ENCODE results near the gene CCM2. TPM values are rescaled to one million over a fixed set of nuclear protein-coding genes. Genes with fewer than 3 reads are reported as not detected.

The CCM2 gene
- total and polyA plus RNA-seq, 2 experiments from 2014 or later = 24.9 to 40.1 TPM

DNA sequence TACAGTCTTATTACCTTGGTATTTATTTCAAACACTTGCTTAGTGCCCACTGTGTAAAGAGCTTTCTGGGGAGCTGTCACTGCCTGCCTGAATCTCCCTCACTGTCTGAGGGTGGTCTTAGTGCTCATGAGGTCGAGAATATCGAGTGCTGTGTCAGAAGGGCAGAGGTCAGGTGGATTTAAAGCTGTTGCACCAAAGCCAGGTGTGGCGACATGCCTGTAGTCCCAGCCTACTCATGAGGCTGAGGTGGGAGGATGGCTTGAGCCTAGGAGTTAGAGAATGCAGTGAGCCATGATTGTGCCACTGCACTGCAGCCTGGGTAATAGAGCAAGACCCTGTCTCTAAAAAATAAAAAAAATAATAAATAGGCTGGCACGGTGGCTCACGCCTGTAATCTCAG is 20.9 kb downstream of the CCM2 start:
- no peak overlapping the region for H3K4me3 Mint-ChIP-seq
- no peak overlapping the region for H3K4me2 ChIP-seq
- H3K4me3 ChIP-seq = no peak overlapping the region
- no peaks in the 10 kb centered on the region for H3K27me3 ChIP-seq (ENCODE audit: insufficient read depth)
- H3F3A ChIP-seq (replicated peaks; ENCODE audit: low read depth) = no peaks in the 10 kb centered on the region
- DNase-seq (ENCODE audit: low spot score) (no peak), ATAC-seq (no peak)
- H3K27me3 Mint-ChIP-seq (ENCODE audit: insufficient read depth, low read depth, poor library complexity) = peaks cover 2% of the 10 kb centered on the region
- peaks cover 14% of the 10 kb centered on the region; the same call in 1 of the 2 replicates for H4K20me1 ChIP-seq (replicated peaks; ENCODE audit: insufficient read depth)
- H3K79me2 ChIP-seq (replicated peaks; ENCODE audit: insufficient read depth) = peaks cover 33% of the 10 kb centered on the region
- no peaks in the 10 kb centered on the region for H3K4me1 ChIP-seq (ENCODE audit: insufficient read depth)
- H3K9me3 Mint-ChIP-seq = peaks cover 17% of the 10 kb centered on the region
- no peak overlapping the region for H3K27ac Mint-ChIP-seq
- no peak overlapping the region for H2AFZ ChIP-seq
- H3K27ac ChIP-seq (ENCODE audit: low read depth) = no peak overlapping the region
- no peaks in the 10 kb centered on the region for H3K36me3 ChIP-seq (ENCODE audit: insufficient read depth)
- peaks cover 17% of the 10 kb centered on the region for H3K36me3 Mint-ChIP-seq (ENCODE audit: low read depth)
- TF ChIP-seq ZNF114 (CRISPR knock-in tag; IDR thresholded peaks at IDR 0.05) (no peak), EZH2 (IDR thresholded peaks at IDR 0.05; ENCODE audit: low read depth, unreplicated experiment) (no peak), CREB1 (CRISPR knock-in tag; IDR thresholded peaks at IDR 0.05; ENCODE audit: low read depth) (no peak), ZNF331 (CRISPR knock-in tag; IDR thresholded peaks at IDR 0.05; ENCODE audit: low read depth) (no peak), POLR2AphosphoS5 (IDR thresholded peaks at IDR 0.05; ENCODE audit: low read depth) (no peak), JUNB (IDR thresholded peaks at IDR 0.05; ENCODE audit: unreplicated experiment) (no peak), NANOG (IDR thresholded peaks at IDR 0.05; ENCODE audit: borderline replicate concordance) (no peak), EZH2phosphoT487 (IDR thresholded peaks at IDR 0.05; ENCODE audit: unreplicated experiment) (no peak), STAT1 (IDR thresholded peaks at IDR 0.05; ENCODE audit: unreplicated experiment) (no peak)
- TF ChIP-seq, protein P1, sequence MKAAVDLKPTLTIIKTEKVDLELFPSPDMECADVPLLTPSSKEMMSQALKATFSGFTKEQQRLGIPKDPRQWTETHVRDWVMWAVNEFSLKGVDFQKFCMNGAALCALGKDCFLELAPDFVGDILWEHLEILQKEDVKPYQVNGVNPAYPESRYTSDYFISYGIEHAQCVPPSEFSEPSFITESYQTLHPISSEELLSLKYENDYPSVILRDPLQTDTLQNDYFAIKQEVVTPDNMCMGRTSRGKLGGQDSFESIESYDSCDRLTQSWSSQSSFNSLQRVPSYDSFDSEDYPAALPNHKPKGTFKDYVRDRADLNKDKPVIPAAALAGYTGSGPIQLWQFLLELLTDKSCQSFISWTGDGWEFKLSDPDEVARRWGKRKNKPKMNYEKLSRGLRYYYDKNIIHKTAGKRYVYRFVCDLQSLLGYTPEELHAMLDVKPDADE (IDR thresholded peaks at IDR 0.05) = no peak
- TF ChIP-seq, protein P2, sequence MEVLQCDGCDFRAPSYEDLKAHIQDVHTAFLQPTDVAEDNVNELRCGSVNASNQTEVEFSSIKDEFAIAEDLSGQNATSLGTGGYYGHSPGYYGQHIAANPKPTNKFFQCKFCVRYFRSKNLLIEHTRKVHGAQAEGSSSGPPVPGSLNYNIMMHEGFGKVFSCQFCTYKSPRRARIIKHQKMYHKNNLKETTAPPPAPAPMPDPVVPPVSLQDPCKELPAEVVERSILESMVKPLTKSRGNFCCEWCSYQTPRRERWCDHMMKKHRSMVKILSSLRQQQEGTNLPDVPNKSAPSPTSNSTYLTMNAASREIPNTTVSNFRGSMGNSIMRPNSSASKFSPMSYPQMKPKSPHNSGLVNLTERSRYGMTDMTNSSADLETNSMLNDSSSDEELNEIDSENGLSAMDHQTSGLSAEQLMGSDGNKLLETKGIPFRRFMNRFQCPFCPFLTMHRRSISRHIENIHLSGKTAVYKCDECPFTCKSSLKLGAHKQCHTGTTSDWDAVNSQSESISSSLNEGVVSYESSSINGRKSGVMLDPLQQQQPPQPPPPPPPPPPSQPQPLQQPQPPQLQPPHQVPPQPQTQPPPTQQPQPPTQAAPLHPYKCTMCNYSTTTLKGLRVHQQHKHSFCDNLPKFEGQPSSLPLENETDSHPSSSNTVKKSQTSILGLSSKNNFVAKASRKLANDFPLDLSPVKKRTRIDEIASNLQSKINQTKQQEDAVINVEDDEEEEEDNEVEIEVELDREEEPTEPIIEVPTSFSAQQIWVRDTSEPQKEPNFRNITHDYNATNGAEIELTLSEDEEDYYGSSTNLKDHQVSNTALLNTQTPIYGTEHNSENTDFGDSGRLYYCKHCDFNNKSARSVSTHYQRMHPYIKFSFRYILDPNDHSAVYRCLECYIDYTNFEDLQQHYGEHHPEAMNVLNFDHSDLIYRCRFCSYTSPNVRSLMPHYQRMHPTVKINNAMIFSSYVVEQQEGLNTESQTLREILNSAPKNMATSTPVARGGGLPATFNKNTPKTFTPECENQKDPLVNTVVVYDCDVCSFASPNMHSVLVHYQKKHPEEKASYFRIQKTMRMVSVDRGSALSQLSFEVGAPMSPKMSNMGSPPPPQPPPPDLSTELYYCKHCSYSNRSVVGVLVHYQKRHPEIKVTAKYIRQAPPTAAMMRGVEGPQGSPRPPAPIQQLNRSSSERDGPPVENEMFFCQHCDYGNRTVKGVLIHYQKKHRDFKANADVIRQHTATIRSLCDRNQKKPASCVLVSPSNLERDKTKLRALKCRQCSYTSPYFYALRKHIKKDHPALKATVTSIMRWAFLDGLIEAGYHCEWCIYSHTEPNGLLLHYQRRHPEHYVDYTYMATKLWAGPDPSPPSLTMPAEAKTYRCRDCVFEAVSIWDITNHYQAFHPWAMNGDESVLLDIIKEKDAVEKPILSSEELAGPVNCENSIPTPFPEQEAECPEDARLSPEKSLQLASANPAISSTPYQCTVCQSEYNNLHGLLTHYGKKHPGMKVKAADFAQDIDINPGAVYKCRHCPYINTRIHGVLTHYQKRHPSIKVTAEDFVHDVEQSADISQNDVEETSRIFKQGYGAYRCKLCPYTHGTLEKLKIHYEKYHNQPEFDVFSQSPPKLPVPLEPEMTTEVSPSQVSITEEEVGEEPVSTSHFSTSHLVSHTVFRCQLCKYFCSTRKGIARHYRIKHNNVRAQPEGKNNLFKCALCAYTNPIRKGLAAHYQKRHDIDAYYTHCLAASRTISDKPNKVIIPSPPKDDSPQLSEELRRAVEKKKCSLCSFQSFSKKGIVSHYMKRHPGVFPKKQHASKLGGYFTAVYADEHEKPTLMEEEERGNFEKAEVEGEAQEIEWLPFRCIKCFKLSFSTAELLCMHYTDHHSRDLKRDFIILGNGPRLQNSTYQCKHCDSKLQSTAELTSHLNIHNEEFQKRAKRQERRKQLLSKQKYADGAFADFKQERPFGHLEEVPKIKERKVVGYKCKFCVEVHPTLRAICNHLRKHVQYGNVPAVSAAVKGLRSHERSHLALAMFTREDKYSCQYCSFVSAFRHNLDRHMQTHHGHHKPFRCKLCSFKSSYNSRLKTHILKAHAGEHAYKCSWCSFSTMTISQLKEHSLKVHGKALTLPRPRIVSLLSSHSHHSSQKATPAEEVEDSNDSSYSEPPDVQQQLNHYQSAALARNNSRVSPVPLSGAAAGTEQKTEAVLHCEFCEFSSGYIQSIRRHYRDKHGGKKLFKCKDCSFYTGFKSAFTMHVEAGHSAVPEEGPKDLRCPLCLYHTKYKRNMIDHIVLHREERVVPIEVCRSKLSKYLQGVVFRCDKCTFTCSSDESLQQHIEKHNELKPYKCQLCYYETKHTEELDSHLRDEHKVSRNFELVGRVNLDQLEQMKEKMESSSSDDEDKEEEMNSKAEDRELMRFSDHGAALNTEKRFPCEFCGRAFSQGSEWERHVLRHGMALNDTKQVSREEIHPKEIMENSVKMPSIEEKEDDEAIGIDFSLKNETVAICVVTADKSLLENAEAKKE (CRISPR knock-in tag; IDR thresholded peaks at IDR 0.05) = no peak
- TF ChIP-seq, protein P3, sequence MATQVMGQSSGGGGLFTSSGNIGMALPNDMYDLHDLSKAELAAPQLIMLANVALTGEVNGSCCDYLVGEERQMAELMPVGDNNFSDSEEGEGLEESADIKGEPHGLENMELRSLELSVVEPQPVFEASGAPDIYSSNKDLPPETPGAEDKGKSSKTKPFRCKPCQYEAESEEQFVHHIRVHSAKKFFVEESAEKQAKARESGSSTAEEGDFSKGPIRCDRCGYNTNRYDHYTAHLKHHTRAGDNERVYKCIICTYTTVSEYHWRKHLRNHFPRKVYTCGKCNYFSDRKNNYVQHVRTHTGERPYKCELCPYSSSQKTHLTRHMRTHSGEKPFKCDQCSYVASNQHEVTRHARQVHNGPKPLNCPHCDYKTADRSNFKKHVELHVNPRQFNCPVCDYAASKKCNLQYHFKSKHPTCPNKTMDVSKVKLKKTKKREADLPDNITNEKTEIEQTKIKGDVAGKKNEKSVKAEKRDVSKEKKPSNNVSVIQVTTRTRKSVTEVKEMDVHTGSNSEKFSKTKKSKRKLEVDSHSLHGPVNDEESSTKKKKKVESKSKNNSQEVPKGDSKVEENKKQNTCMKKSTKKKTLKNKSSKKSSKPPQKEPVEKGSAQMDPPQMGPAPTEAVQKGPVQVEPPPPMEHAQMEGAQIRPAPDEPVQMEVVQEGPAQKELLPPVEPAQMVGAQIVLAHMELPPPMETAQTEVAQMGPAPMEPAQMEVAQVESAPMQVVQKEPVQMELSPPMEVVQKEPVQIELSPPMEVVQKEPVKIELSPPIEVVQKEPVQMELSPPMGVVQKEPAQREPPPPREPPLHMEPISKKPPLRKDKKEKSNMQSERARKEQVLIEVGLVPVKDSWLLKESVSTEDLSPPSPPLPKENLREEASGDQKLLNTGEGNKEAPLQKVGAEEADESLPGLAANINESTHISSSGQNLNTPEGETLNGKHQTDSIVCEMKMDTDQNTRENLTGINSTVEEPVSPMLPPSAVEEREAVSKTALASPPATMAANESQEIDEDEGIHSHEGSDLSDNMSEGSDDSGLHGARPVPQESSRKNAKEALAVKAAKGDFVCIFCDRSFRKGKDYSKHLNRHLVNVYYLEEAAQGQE (IDR thresholded peaks at IDR 0.05; ENCODE audit: unreplicated experiment) = no peak
- TF ChIP-seq, protein P4, sequence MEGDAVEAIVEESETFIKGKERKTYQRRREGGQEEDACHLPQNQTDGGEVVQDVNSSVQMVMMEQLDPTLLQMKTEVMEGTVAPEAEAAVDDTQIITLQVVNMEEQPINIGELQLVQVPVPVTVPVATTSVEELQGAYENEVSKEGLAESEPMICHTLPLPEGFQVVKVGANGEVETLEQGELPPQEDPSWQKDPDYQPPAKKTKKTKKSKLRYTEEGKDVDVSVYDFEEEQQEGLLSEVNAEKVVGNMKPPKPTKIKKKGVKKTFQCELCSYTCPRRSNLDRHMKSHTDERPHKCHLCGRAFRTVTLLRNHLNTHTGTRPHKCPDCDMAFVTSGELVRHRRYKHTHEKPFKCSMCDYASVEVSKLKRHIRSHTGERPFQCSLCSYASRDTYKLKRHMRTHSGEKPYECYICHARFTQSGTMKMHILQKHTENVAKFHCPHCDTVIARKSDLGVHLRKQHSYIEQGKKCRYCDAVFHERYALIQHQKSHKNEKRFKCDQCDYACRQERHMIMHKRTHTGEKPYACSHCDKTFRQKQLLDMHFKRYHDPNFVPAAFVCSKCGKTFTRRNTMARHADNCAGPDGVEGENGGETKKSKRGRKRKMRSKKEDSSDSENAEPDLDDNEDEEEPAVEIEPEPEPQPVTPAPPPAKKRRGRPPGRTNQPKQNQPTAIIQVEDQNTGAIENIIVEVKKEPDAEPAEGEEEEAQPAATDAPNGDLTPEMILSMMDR (conservative IDR thresholded peaks at IDR 0.05; ENCODE audit: low read depth in 2 of 2) = no peak
- peaks cover 3% of the 10 kb centered on the region; the same call in 2 of the 3 replicates for H3K4me1 Mint-ChIP-seq
- no peaks in the 10 kb centered on the region for H3K9me2 ChIP-seq (ENCODE audit: insufficient read depth)

Data from GM23338 (cell line).